ENCODE results near the gene LMBRD2. TPM values are rescaled to one million over a fixed set of nuclear protein-coding genes. Genes with fewer than 3 reads are reported as not detected.
"Not testable (repeated sequence)": the region's sequence is repeated elsewhere in the genome, so short reads cannot be mapped to it uniquely, and the experiment has no call there.

LMBRD2 gene
- polyA plus RNA-seq, 1 donor, result 21.7 TPM

- DNase-seq, result no peak
Observed at GRCh38 chr5:36162810-36163486, 11.3 kb upstream of the LMBRD2 start.

DNA sequence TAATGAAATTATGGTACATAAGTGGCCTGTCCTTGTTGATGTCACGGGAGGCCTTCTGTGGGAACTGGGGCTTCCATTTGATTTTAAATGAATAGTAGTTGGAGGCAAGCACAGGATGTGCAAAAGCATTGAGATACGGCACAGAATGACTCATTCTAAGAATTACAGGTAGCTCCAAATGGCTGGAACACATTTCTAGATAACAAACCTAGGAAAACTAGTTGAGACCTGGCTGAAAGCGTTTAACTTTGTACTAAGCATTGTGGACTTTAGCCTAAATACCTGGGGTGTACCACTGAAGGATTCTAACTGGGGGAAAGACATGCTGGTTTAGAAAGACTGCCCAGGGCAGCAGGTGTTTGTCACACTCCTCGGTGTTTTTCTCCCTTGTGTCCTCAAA is 9.7 kb upstream of the LMBRD2 start:
- no peak for DNase-seq

- no peak for DNase-seq
Observed at GRCh38 chr5:36160617-36161016, 8.9 kb upstream of the LMBRD2 start.

DNA sequence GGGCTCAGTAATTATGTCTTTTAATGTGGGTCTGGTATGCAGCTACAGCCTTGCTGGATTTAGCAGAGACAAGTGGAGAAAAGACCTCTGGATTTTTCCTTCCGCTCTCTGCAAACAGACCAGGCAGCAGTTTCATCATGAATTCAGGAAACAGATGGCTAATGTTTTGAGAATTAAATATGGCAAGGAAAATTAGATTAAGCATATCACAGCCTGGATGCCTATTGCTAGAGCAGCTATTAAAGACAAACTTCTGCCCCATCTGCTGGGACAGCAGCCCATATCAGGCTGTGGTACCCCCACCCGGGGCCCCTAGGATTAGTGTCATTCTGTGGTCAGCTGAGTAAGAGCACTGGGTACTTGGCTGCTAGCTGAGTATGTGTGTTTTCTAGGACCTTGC is 6.5 kb upstream of the LMBRD2 start:
- no peak for DNase-seq

- DNase-seq, result no peak
Observed at GRCh38 chr5:36156619-36157018, 4.9 kb upstream of the LMBRD2 start.

DNA sequence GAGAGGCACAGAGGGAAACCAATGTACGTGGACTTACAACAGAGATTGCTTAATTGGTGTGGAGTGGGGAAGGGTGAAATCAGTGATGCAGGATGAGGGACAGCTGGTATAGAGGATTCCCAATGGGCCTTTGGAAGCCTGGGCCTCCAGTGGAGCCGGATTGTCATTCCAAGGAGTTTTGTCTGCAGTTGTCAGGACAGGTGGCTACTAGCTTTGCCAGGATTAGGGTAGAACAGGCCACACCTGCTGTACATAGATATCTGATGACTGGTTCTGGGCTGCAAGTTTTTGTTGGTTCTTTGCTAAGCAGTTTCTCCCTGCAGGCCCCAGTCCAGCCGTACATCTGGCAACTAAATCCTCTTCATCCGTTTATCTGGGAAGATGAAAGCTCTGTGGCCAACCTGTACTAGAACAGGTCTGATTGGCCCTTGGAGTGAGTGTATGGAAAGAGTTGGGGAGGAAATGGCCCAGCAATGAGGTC is 4.5 kb upstream of the LMBRD2 start:
- no peak for DNase-seq

DNA sequence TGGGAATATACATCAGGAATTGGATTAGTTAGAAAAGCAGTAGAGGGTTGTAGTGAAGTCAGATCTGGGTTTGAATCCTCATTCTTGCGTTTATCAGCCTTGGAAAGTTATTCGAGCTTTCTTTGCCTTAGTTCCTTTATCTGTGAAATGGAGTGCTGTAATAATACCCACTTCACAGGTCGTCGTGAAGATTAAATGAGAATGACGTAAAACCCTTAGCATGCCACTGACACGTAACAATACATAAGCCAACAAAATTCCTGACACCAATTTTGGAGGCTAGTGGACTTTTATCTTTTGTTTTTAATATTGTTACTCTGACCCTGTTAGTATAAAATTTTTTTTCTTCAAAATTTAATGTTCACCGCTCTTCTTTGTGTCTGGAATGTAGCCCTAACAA is 3.6 kb upstream of the LMBRD2 start:
- no peak for DNase-seq

GRCh38 chr5:36153726-36154125 is 2.0 kb upstream of the LMBRD2 start:
- no peak for DNase-seq

DNA sequence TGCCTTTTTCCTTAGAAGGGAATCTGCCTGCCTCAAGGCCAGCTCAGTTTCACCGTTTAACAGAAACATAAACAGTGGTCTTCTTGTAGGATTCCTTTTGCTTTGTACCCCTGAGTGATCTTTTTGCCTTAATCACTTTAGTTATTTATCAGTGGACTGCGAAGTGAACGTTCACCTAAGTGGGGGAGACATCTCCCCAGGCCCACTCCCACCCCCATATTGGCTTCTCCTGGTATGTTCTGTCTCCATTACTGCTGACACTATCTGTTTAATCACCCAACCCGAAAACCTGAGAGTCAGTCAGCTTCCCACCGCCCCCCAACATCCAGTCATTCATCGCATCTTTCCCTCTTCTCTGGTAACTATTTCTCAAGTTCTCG is 1.6 kb upstream of the LMBRD2 start:
- no peak for DNase-seq

- no peak for DNase-seq
Observed at GRCh38 chr5:36152324-36153297, 924 bp upstream of the LMBRD2 start.

GRCh38 chr5:36150676-36151433 is 832 bp downstream of the LMBRD2 start:
- no peak for DNase-seq

DNA sequence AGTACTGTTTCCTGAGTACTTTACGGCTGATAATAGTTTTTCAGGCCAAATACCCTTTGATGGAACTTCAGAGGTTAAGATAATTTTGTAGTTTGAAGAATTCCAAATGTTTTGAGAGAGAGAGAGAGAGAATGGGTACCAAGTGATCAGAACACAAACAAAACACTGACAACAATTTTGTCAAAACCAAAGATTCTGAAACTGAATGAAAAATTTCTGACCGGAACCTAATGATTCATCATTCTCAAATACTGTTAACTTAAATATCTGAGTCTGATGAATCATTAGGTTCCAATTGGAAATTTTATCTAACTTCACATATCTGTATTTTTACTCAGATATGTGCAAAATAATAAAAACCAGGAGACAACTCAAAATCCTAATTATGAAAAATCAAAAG is 4.0 kb downstream of the LMBRD2 start:
- DNase-seq, result no peak

- no peak for DNase-seq
Observed at GRCh38 chr5:36146390-36146789, 5.3 kb downstream of the LMBRD2 start.

DNA sequence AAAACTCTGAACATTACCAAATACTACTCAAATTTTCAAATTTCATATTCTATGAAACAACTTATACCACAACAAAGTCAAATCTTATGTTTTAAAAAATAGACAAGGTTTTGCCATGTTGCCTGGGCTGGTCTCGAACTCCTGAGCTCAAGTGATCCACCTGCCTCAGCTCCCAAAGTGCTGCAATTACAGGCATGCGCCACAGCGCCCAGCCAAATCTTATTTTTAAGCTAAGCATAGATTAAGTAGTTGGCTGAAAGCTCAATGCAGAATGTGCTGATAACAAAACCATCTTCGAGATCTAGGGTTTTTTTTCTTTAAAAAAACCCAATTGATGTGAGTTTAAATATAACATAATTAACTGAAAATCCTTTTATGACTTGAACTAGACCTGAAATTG is 6.4 kb downstream of the LMBRD2 start:
- no peak for DNase-seq

DNA sequence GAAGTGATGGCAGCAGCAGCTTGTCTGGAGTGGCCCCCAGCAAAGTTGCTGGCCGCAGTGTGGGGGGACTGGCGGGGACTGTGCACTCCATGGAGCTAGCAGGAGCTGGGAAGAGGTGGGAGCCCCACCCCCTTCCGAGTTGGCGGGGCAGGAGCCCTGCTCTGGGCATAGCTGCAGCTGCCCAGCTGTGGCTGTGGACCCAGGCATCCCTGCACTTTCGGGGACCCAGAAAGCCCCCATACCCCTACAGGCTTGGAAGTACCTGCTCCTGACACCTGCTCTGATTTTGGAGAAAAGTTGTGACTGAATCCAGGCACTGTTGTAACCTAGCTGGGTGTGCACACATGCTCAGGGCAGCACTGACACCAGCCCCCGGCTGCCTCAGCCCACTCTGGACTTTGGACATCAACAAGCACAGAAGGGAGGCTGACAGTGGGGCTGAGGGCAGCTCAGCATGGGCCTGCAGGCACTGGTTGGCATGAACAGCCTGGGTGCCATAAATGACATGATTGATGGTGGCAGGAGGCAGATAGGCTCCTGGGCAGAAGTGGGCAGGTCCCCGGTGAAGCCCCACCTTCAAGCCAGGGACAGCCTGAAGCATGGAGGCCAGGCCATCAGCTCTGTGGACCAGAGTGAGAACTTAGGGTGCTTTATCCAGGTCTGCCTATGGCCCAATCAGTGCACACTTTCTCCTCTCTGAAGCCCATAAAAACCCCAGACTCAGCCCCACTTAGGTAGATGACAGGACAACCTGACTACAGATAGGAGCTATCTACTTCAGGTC is 12.6 kb downstream of the LMBRD2 start:
- no peak for DNase-seq

- no peak for DNase-seq
Observed at GRCh38 chr5:36136581-36136980, 15.1 kb downstream of the LMBRD2 start.

- DNase-seq, result no peak
Observed at GRCh38 chr5:36135988-36136387, 15.7 kb downstream of the LMBRD2 start.

- DNase-seq, result not testable (repeated sequence)
Observed at GRCh38 chr5:36133009-36133408, 18.7 kb downstream of the LMBRD2 start.

GRCh38 chr5:36129666-36130065 is 22.0 kb downstream of the LMBRD2 start:
- not testable (repeated sequence) for DNase-seq

DNA sequence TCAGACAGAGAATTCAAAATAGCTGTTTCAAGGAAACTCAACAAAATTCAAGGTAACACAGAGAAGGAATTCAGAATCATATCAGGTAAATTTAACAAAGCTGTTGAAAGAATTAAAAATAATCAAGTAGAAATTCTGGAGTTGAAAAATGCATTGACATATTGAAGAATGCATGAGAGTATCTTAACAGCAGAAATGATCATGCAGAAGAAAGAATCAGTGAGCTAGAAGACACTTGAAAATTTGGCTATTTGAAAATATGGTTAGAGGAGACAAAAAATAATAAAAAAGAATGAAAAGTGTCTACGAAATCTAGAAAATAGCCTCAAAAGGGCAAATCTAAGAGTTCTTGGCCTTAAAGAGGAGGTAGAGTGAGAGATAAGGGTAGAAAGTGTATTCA is 22.9 kb downstream of the LMBRD2 start:
- DNase-seq, result no peak

DNA sequence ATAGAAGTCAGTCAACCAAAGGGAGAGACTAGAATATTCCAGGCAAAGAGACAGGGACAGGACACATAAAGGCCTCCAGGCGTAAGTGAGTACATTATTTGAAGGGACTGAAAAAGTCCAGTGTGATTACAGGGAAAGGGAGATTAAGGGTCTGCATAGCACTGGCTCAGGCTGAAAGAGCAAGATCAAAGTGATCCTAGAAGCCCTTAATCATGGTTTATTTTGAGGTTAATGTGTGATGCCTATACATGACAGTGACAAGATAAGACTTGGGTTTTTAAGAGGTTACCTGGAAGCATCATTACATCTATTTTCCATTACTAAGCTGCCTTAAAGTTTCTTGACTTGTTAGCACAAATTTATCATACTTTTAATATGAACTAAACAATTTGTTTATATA is 25.8 kb downstream of the LMBRD2 start:
- no peak for DNase-seq

DNA sequence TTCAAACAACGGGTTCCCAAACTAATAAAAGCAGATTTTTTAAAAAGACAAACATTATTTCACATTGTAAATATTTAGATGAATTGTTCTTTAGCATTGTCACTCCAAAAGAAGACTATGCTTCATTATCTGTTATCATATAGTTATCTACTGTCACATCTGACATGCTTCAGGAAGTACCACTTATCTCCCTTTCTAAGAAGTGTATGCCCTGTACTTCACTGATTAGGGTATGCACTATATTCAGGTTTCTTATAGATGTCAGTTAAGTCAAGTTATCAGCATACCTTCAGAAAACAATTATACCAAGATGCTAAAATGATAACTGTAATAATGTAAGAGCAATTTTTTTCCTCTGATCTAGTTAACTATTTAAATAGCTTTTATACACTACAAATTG is 40.4 kb downstream of the LMBRD2 start:
- no peak for DNase-seq

Measured in left kidney (tissue), 2 donors.